ENCODE results near the gene TPPP. TPM values are rescaled to one million over a fixed set of nuclear protein-coding genes. Genes with fewer than 3 reads are reported as not detected.

The TPPP gene
- total RNA-seq, 1 donor from 2014 or later = 2.2 TPM

- no peak overlapping the region for H3K9ac ChIP-seq (ENCODE audit: low read length)
- Mint-ChIP-seq H3K4me3 (ENCODE audit: unreplicated experiment) (no peak overlapping the region), H3K9me3 (ENCODE audit: unreplicated experiment) (no peaks in the 10 kb centered on the region), H3K4me1 (ENCODE audit: low read depth, unreplicated experiment) (no peaks in the 10 kb centered on the region), H3K36me3 (ENCODE audit: low read depth, unreplicated experiment) (peaks cover 23% of the 10 kb centered on the region), H3K27me3 (ENCODE audit: low read depth, unreplicated experiment) (peaks cover 2% of the 10 kb centered on the region), H3K27ac (ENCODE audit: unreplicated experiment) (no peak overlapping the region)
- H3K36me3 ChIP-seq (ENCODE audit: insufficient read depth, low read length) = peaks cover 4% of the 10 kb centered on the region
- H2AFZ ChIP-seq (ENCODE audit: low read depth, low read length) = no peak overlapping the region
- H4K20me1 ChIP-seq (ENCODE audit: insufficient read depth, low read length) = no peaks in the 10 kb centered on the region
- no peaks in the 10 kb centered on the region for H3K9me3 ChIP-seq (ENCODE audit: insufficient read depth, low read depth, low read length)
- FAIRE-seq (no peak), DNase-seq (ENCODE audit: low read depth) (no peak)
- H3K79me2 ChIP-seq (ENCODE audit: insufficient read depth, low read length) = peaks cover 10% of the 10 kb centered on the region
- TF ChIP-seq EZH2 (IDR thresholded peaks at IDR 0.05; ENCODE audit: insufficient read depth, low read length) (no peak), CTCF (IDR thresholded peaks at IDR 0.05; ENCODE audit: insufficient read depth, low read depth, low read length) (no peak)
- H3K27ac ChIP-seq (ENCODE audit: low read depth, low read length) = no peak overlapping the region
- H3K4me3 ChIP-seq (ENCODE audit: insufficient read depth, low read depth, low read length) = no peak overlapping the region
- no peak overlapping the region for H3K4me2 ChIP-seq (ENCODE audit: low read length)
- no peaks in the 10 kb centered on the region for H3K27me3 ChIP-seq (ENCODE audit: insufficient read depth, low read length)
- no peaks in the 10 kb centered on the region for H3K4me1 ChIP-seq (ENCODE audit: insufficient read depth, low read length)
These were observed 70.8 kb downstream of the TPPP start for GRCh38 chr5:622359-622758.

GRCh38 chr5:621341-621761 lies 71.8 kb downstream of the TPPP start:
- peaks cover 4% of the 10 kb centered on the region for H3K36me3 ChIP-seq (ENCODE audit: insufficient read depth, low read length)
- TF ChIP-seq CTCF (IDR thresholded peaks at IDR 0.05; ENCODE audit: insufficient read depth, low read depth, low read length) (no peak), EZH2 (IDR thresholded peaks at IDR 0.05; ENCODE audit: insufficient read depth, low read length) (no peak)
- H3K9me3 ChIP-seq (ENCODE audit: insufficient read depth, low read depth, low read length) = no peaks in the 10 kb centered on the region
- peaks cover 2% of the 10 kb centered on the region for H3K4me1 Mint-ChIP-seq (ENCODE audit: low read depth, unreplicated experiment)
- H3K36me3 Mint-ChIP-seq (ENCODE audit: low read depth, unreplicated experiment) = peaks cover 23% of the 10 kb centered on the region
- H4K20me1 ChIP-seq (ENCODE audit: insufficient read depth, low read length) = peaks cover 4% of the 10 kb centered on the region
- no peak overlapping the region for H3K27ac Mint-ChIP-seq (ENCODE audit: unreplicated experiment)
- peaks cover 20% of the 10 kb centered on the region for H3K79me2 ChIP-seq (ENCODE audit: insufficient read depth, low read length)
- H3K27ac ChIP-seq (ENCODE audit: low read depth, low read length) = no peak overlapping the region
- H3K27me3 ChIP-seq (ENCODE audit: insufficient read depth, low read length) = no peaks in the 10 kb centered on the region
- H3K9me3 Mint-ChIP-seq (ENCODE audit: unreplicated experiment) = no peaks in the 10 kb centered on the region
- no peak overlapping the region for H3K9ac ChIP-seq (ENCODE audit: low read length)
- FAIRE-seq (no peak), DNase-seq (ENCODE audit: low read depth) (no peak)
- no peak overlapping the region for H2AFZ ChIP-seq (ENCODE audit: low read depth, low read length)
- peaks cover 2% of the 10 kb centered on the region for H3K27me3 Mint-ChIP-seq (ENCODE audit: low read depth, unreplicated experiment)
- no peaks in the 10 kb centered on the region for H3K4me1 ChIP-seq (ENCODE audit: insufficient read depth, low read length)
- H3K4me3 ChIP-seq (ENCODE audit: insufficient read depth, low read depth, low read length) = no peak overlapping the region
- H3K4me2 ChIP-seq (ENCODE audit: low read length) = no peak overlapping the region
- no peak overlapping the region for H3K4me3 Mint-ChIP-seq (ENCODE audit: unreplicated experiment)

- H3K27me3 Mint-ChIP-seq (ENCODE audit: low read depth, unreplicated experiment) = peaks cover 2% of the 10 kb centered on the region
- no peaks in the 10 kb centered on the region for H3K27me3 ChIP-seq (ENCODE audit: insufficient read depth, low read length)
- H4K20me1 ChIP-seq (ENCODE audit: insufficient read depth, low read length) = peaks cover 4% of the 10 kb centered on the region
- no peaks in the 10 kb centered on the region for H3K9me3 ChIP-seq (ENCODE audit: insufficient read depth, low read depth, low read length)
- peaks cover 27% of the 10 kb centered on the region for H3K79me2 ChIP-seq (ENCODE audit: insufficient read depth, low read length)
- peaks cover 16% of the 10 kb centered on the region for H3K36me3 Mint-ChIP-seq (ENCODE audit: low read depth, unreplicated experiment)
- no peak overlapping the region for H3K27ac Mint-ChIP-seq (ENCODE audit: unreplicated experiment)
- H3K4me3 Mint-ChIP-seq (ENCODE audit: unreplicated experiment) = no peak overlapping the region
- no peak overlapping the region for H3K4me3 ChIP-seq (ENCODE audit: insufficient read depth, low read depth, low read length)
- peaks cover 4% of the 10 kb centered on the region for H3K4me1 Mint-ChIP-seq (ENCODE audit: low read depth, unreplicated experiment)
- no peak overlapping the region for H2AFZ ChIP-seq (ENCODE audit: low read depth, low read length)
- H3K4me1 ChIP-seq (ENCODE audit: insufficient read depth, low read length) = no peaks in the 10 kb centered on the region
- peaks cover 4% of the 10 kb centered on the region for H3K36me3 ChIP-seq (ENCODE audit: insufficient read depth, low read length)
- DNase-seq (ENCODE audit: low read depth) (no peak), FAIRE-seq (no peak)
- H3K9me3 Mint-ChIP-seq (ENCODE audit: unreplicated experiment) = peaks cover 2% of the 10 kb centered on the region
- no peak overlapping the region for H3K9ac ChIP-seq (ENCODE audit: low read length)
- TF ChIP-seq CTCF (IDR thresholded peaks at IDR 0.05; ENCODE audit: insufficient read depth, low read depth, low read length) = no peak
- TF ChIP-seq EZH2 (IDR thresholded peaks at IDR 0.05; ENCODE audit: insufficient read depth, low read length) = no peak
- H3K4me2 ChIP-seq (ENCODE audit: low read length) = no peak overlapping the region
- H3K27ac ChIP-seq (ENCODE audit: low read depth, low read length) = no peak overlapping the region
These were observed 72.5 kb downstream of the TPPP start for GRCh38 chr5:620586-621180.

Data from astrocyte (in vitro differentiated cells and primary cell).